IPS-11a (cell line): ENCODE results near the gene TRMT13.
"Not testable (repeated sequence)": the region's sequence is repeated elsewhere in the genome, so short reads cannot be mapped to it uniquely, and the experiment has no call there.

Source experiments
- H3K4me3 ChIP-seq: one replicate; pipeline ENCODE4 v1.5.1; 2013; ENCODE audit warnings: low read depth, low read length, control low read depth

TRMT13 gene

DNA sequence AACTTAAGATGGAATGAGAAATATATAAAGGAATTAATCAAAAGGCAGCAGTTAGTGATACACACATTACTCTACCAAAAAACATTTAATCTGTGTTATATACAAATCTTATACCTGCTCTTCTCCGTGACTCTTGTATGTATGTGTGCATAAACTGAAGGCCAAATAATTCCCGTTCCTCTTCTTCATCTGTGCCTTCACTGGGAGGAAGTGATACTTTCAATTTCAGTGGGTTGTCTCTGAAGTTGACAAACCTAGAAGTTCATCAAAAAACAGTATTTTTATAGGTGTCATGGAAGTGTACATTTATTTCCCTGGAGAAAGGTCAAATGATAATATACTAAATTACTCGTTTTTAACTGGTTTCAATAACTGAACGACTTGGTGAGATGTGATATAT lies 19.3 kb downstream of the TRMT13 start:
- H3K4me3 ChIP-seq: no peak overlapping the region

DNA sequence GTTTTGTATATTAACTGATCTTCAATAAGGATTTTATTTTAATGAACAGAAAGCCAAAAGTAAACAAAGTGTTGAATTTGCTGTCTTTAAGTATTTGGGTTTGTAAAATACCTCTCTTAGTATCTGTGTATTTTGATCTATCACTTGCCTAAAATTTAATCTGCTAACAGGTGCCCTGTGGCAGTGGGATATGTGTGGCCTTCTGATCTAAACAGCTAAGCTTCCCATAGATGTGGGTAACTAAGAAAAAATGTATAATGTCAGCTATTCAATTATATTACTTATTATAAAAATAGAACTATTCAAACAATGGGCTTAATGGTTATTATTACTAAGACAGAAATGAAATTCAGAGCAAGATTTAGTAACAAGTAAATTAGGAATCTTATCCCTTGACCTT lies 29.9 kb downstream of the TRMT13 start:
- H3K4me3 ChIP-seq: no peak overlapping the region

DNA sequence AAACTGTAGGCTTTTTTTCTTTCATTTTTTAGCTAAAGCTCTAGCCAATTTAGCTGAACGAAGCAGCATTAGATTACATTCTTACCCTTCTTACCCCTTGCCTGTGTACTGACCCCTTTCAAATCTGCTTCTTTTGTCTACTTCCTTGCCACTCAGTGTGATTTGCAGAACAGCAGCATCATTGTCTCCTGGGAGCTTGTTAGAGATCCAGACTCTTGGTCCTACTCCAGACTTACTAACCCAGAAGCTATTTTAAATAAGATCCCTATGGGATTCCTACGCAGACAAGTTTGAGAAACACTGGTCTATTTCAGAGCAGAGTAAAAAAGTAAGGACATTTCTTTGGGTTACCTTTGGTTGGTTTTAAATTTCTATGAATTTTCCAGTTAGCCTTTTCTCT lies 31.3 kb downstream of the TRMT13 start:
- no peak overlapping the region for H3K4me3 ChIP-seq

DNA sequence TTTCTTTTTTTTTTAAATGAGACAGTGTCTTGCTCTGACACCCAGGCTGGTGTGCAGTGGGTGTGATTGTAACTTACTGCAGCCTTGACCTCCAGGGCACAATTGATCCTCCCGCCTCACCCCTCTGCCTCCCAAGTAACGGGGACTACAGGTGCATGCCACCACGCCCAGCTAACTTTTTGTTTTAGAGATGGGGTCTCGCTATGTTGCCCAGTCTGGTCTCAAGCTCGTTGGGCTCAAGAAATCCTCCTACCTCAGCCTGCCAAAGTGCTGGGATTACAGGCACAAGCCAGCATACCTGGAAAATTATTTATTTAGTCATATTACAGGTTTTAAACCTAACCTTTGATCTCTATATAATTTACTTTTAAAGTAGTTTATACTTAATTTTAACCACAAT lies 31.7 kb downstream of the TRMT13 start:
- H3K4me3 ChIP-seq: no peak overlapping the region

DNA sequence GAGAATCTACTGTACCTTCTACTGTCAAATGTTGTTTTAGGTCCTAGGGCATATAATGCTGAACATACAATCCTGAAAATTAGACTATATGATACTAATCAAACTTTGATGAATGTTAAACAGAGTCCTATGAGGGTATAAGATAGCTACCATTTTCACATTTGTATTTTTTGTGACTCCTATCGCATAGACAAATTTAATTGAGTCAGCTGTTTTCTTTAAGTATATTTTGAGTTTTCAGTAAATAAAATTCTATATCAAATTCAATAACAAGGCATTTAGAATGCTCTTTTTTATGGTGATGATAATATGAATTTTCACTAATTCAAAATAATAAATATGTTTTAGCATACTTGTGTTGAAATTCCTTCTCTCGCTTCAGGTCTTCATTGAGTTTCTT lies 35.1 kb downstream of the TRMT13 start:
- no peak overlapping the region for H3K4me3 ChIP-seq

DNA sequence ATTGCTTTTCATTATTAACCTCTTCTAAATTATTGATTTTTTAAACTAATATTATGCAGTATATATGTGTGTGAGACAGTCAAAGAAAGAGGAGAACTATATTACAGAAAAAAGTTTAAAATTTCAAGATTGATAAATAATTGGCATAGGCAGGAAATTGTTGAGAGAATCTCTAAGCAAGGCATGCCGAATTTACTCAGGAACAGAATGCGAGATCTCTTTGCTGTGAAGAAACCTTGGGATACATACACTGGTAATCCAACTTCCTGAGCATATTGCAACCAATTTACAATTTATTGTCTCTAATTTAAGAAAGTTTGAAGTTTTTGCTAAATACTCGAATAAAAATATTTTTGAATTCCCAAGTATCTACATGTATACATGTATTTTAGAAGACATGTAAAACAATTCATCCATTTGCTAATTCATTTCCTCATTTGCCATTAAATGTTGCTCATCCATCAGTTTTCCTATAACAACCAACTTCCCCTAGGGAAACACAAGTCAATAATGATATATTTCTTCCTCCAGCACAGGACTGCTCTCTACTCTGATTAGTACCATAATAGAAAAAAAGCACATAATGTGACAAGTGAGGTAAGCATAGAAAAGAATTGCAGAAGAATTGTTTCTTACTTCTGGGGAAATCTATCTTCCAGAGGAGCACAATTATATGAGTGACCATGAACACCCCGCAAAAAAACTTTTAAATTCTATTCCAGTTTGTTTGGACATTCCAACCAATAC lies 44.5 kb downstream of the TRMT13 start:
- H3K4me3 ChIP-seq: no peak overlapping the region

DNA sequence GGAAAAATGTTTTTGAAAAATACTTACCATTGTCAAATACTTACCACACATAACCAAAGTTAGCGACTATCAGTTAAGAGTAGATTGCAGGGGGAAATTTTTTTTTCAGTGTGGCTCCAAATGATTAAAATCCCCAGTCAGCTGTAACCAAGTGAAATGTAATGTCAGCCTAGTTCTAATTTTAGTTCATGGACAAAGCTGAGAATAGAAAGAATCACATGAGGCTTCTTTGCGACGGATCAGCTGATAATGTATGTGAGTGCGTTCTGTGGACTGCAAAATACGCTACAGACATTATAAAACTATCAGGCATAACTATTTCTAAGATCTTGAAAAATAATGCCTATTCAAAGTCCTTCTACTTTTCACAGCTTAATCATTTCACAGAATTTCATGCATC lies 45.1 kb downstream of the TRMT13 start, which contains the start of gene LRRC39:
TSS of gene LRRC39 (minus strand) at position 166 of the 400 bp plus-strand sequence. CDS start 9,740 bp downstream, outside the sequence.
- H3K4me3 ChIP-seq: no peak within 1 kb of the TSS

DNA sequence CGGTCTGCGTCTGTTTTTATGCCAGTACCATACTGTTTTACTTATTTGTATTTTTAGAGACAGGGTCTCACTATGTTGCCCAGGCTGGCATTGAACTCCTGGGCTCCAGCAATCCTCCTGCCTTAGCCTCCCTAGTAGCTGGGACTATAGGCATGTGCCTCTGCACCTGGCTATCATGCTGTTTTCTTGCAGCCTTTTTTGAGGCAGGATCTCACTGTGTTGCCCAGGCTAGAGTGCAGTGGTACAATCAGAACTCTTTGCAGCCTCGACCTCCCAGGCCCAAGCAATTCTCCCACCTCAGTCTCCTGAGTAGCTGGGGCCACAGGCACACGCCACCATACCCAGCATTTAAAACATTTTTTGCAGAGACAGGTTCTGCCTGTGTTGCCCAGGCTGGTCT lies 50.4 kb downstream of the TRMT13 start:
- no peak overlapping the region for H3K4me3 ChIP-seq

DNA sequence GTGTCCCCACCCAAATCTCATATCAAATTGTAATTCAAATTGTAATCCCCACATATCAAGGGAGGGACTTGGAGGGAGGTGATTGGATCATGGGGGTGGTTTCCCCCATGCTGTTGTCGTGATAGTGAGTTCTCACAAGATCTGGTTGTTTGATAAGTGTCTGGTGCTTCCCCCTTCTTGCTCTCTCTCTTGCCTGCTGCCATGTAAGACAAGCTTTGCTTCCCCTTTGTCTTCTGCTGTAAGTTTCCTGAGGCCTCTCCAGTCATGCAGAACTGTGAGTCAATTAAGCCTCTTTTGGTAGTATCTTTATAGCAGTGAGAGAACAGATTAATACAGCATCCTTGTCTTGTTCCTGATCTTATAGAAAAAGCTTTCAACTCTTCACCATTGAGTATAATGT lies 51.6 kb downstream of the TRMT13 start:
- H3K4me3 ChIP-seq: no peak overlapping the region

DNA sequence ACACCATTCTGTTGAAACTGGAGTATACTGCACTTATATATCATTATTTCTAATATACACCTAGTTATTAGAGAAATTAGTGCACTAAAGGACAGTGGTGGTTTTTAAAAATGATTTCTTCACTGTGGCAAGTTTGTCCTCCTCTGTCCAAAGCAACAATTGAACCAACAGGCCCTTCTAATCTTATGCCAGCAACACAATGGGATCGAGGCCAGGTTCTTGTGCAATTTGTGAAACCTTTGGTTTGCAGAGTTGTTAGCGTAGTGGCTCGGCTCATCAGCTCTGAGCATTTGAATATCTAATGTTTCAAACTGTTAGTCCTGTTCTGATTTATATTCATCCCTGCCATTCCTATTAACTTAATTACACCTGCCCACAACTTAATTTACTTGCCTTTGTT lies 54.9 kb downstream of the TRMT13 start:
- no peak overlapping the region for H3K4me3 ChIP-seq

DNA sequence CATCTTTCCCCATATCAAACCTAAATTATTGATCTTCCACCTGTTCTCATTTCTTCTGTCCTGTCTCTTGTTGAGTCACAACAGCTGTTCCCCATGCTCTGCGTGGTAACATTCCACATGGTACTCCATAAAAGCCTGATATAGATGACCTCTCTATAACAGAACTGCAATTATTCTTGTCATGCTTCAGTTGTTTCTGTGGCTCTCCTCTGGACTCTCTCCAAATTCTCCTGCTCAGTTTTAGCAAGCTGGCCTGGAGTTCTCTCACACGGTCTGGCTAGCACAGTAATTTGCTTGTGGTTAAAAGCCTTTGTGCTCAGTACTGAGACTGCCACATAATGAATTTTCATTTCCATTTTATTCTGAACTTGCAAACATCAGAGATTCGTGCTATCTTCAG lies 55.7 kb downstream of the TRMT13 start:
- no peak overlapping the region for H3K4me3 ChIP-seq

DNA sequence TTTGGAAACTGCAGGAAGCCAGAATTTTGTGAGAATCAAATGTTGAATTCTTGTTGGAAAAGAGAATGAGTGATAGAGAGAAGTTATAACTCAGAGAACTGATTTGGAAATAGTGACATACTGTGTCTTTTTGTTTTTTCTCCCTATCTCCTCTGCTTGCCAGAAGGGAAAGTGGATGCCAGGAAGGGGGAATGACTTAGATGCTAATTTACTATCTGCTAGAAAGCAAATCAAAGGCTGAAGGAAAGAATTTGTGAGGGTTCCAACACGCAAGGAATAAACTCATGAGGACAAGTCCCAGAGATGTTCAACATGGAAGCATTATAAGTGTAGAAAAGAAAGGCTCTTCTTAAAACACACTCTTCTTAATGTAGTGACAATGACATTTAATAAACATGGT lies 65.6 kb downstream of the TRMT13 start:
- H3K4me3 ChIP-seq: no peak overlapping the region

DNA sequence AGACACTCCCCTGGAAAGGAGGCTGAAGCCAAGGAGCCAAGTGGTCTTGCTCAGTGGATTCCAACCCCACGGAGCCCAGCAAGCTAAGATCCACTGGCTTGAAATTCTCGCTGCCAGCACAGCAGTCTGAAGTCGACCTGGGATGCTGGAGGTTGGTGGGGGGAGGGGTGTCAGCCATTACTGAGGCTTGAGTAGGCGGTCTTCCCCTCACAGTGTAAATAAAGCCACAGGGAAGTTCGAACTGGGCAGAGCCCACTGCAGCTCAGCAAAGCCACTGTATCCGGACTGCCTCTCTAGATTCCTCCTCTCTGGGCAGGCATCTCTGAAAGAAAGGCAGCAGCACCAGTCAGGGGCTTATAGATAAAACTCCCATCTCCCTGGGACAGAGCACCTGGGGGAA lies 67.1 kb downstream of the TRMT13 start:
- H3K4me3 ChIP-seq: not testable (repeated sequence)
